Panc1 (cell line): Measurements from ENCODE around the gene TMEM100.
A peak's percentile ranks its signal among the peaks of the same experiment; 100 is the strongest.

Experiments used
- TCF7L2 ChIP-seq: IDR thresholded peaks from 2 replicates; pipeline ENCODE4 v1.6.1; 2011; ENCODE audit warnings: mild to moderate bottlenecking, low read depth, low read length, inconsistent platforms
- TF ChIP-seq, protein P1 (sequence below): fragments of 450-650 bp; IDR thresholded peaks from 2 replicates; pipeline ENCODE4 v1.5.1; 2017; ENCODE audit warnings: mild to moderate bottlenecking

DNA sequence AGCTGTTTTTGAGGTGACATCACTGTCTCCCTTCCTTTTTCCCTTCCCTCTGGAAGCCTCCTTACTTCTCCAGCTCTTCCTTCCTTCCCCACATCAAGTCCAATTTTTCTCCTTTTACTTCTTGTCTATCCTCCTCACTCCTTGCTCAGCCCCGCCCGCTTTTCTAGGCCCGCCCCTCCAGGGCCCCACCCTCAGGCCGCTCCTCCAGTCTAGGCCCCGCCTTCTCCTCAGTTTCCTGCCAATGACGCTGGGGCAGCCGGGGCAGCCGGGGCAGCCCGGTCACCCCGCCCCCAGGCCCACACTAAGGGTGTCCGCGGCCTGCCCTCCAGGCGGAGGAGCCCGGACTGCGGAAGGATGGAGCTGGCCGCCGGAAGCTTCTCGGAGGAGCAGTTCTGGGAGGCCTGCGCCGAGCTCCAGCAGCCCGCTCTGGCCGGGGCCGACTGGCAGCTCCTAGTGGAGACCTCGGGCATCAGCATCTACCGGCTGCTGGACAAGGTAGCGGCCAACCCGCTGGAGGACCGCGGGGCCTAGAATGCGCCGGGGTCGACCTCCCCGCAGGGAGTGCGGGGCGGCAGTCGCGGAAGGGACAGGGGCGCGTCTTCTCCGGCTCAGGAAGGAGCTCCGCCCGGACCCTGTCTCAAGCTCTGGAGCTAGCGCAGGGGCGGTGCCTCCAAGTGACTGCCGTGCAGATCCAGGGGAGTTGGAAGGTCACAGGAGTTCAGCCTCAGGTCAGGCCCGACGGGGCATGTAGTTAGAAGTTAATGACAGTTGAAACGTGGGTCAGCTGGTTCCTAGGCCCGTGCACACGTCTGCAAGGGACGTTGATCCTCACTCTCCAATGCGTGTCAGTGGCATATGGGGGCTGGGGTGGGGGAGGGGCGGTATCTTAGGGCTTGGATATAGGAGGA is 28.3 kb upstream of the TMEM100 start, which contains the start of gene PCTP:
- TF ChIP-seq, protein P1, sequence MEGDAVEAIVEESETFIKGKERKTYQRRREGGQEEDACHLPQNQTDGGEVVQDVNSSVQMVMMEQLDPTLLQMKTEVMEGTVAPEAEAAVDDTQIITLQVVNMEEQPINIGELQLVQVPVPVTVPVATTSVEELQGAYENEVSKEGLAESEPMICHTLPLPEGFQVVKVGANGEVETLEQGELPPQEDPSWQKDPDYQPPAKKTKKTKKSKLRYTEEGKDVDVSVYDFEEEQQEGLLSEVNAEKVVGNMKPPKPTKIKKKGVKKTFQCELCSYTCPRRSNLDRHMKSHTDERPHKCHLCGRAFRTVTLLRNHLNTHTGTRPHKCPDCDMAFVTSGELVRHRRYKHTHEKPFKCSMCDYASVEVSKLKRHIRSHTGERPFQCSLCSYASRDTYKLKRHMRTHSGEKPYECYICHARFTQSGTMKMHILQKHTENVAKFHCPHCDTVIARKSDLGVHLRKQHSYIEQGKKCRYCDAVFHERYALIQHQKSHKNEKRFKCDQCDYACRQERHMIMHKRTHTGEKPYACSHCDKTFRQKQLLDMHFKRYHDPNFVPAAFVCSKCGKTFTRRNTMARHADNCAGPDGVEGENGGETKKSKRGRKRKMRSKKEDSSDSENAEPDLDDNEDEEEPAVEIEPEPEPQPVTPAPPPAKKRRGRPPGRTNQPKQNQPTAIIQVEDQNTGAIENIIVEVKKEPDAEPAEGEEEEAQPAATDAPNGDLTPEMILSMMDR = peak; percentile 59
- no peak for TF ChIP-seq TCF7L2
